Activated gamma-delta T cell treated with anti-CD3 and anti-CD28 coated beads, Interleukin-2, amount 50 U/mL, for 16 hours (primary cell): ENCODE data around the gene RAB15.
"Not testable (repeated sequence)": the region's sequence is repeated elsewhere in the genome, so short reads cannot be mapped to it uniquely, and the experiment has no call there.

ENCODE experiments used
- DNase-seq: peaks from one replicate; pipeline ENCODE4 v3.0.0-alpha.2; 2020; ENCODE audit warnings: low read depth

The RAB15 gene

GRCh38 chr14:64937171-64937820 is 34.8 kb downstream of the RAB15 start:
- DNase-seq: no peak

GRCh38 chr14:64935508-64935907 is 36.6 kb downstream of the RAB15 start:
- no peak for DNase-seq

- no peak for DNase-seq
Observed at GRCh38 chr14:64934338-64934929, 37.7 kb downstream of the RAB15 start.

GRCh38 chr14:64932231-64932630 is 39.9 kb downstream of the RAB15 start:
- no peak for DNase-seq

GRCh38 chr14:64931123-64931522 is 41.0 kb downstream of the RAB15 start:
- no peak for DNase-seq

- DNase-seq: no peak
Observed at GRCh38 chr14:64930085-64930843, 41.9 kb downstream of the RAB15 start.

- DNase-seq: no peak
Observed at GRCh38 chr14:64929014-64929359, 43.1 kb downstream of the RAB15 start.

- no peak for DNase-seq
Observed at GRCh38 chr14:64928239-64929013, 43.7 kb downstream of the RAB15 start.

GRCh38 chr14:64927031-64927430 is 45.1 kb downstream of the RAB15 start:
- DNase-seq: no peak

GRCh38 chr14:64926398-64926995 is 45.6 kb downstream of the RAB15 start:
- no peak for DNase-seq

- no peak for DNase-seq
Observed at GRCh38 chr14:64923015-64923414, 49.1 kb downstream of the RAB15 start.

GRCh38 chr14:64920465-64920864 is 51.7 kb downstream of the RAB15 start:
- no peak for DNase-seq

- no peak for DNase-seq
Observed at GRCh38 chr14:64919618-64920017, 52.5 kb downstream of the RAB15 start.

GRCh38 chr14:64919215-64919614 is 52.9 kb downstream of the RAB15 start:
- DNase-seq: no peak

GRCh38 chr14:64918216-64918615 is 53.9 kb downstream of the RAB15 start:
- DNase-seq: no peak

GRCh38 chr14:64915797-64916196 is 56.3 kb downstream of the RAB15 start:
- DNase-seq: no peak

- no peak for DNase-seq
Observed at GRCh38 chr14:64915029-64915424, 57.1 kb downstream of the RAB15 start.

GRCh38 chr14:64914237-64915028 is 57.7 kb downstream of the RAB15 start, which contains the start of gene CHURC1:
TSS of gene CHURC1 (plus strand) at chr14:64914455. CDS start at chr14:64914496, 41 bp downstream.
- DNase-seq: peak; percentile 93

GRCh38 chr14:64913477-64913876 is 58.7 kb downstream of the RAB15 start:
- DNase-seq: not testable (repeated sequence)

GRCh38 chr14:64912261-64912660 is 59.9 kb downstream of the RAB15 start:
- no peak for DNase-seq

GRCh38 chr14:64910847-64911495 is 61.2 kb downstream of the RAB15 start:
- no peak for DNase-seq
